ACHN (cell line): ENCODE data around the gene NOVA2.
"Not testable (repeated sequence)": the region's sequence is repeated elsewhere in the genome, so short reads cannot be mapped to it uniquely, and the experiment has no call there.

Source experiments
- DNase-seq: peaks from one replicate; pipeline ENCODE4 v3.0.0-alpha.2; 2015
- in situ Hi-C: cut with HindIII; loops from 2 replicates; pipeline ENCODE4 v1.10.0; 2017; ENCODE audit warnings: low sequenced_read_pairs, low pct_ligation_motif_present, low pct_unique_long_range_greater_than_20kb

Gene NOVA2

GRCh38 chr19:45902651-45903625 is 70.7 kb downstream of the NOVA2 start:
- in situ Hi-C loops = no loop called here
- DNase-seq = peak; percentile 94

GRCh38 chr19:45901912-45902650 is 71.6 kb downstream of the NOVA2 start, which contains the start of gene MYPOP:
TSS of gene MYPOP (minus strand) at chr19:45902613. CDS start at chr19:45901773, 840 bp downstream.
- in situ Hi-C loops = no loop called here
- no peak for DNase-seq

GRCh38 chr19:45901432-45901911 is 72.2 kb downstream of the NOVA2 start:
- in situ Hi-C loops = no loop called here
- no peak for DNase-seq

GRCh38 chr19:45900738-45901431 is 72.8 kb downstream of the NOVA2 start:
- in situ Hi-C loops = no loop called here
- DNase-seq = no peak

GRCh38 chr19:45899919-45900589 is 73.6 kb downstream of the NOVA2 start:
- in situ Hi-C loops = no loop called here
- DNase-seq = no peak

GRCh38 chr19:45899253-45899652 is 74.4 kb downstream of the NOVA2 start:
- no peak for DNase-seq
- in situ Hi-C loops = no loop called here

GRCh38 chr19:45897261-45897812 is 76.3 kb downstream of the NOVA2 start:
- DNase-seq = no peak
- in situ Hi-C loops = no loop called here

- in situ Hi-C loops, DNase-seq: not testable (repeated sequence)
Observed at GRCh38 chr19:45895983-45896599, 77.6 kb downstream of the NOVA2 start.

GRCh38 chr19:45895519-45895972 is 78.1 kb downstream of the NOVA2 start:
- in situ Hi-C loops = no loop called here
- DNase-seq = no peak

GRCh38 chr19:45890877-45891276 is 82.8 kb downstream of the NOVA2 start:
- DNase-seq = no peak
- in situ Hi-C loops = no loop called here

- in situ Hi-C loops = no loop called here
- DNase-seq = no peak
Observed at GRCh38 chr19:45889210-45889885, 84.3 kb downstream of the NOVA2 start.

- in situ Hi-C loops = no loop called here
- no peak for DNase-seq
Observed at GRCh38 chr19:45887200-45887710, 86.4 kb downstream of the NOVA2 start.

- peak; percentile 94 for DNase-seq
- in situ Hi-C loops = no loop called here
Observed at GRCh38 chr19:45886427-45887199, 87.1 kb downstream of the NOVA2 start.

- in situ Hi-C loops = no loop called here
- peak; percentile 92 for DNase-seq
Observed at GRCh38 chr19:45885556-45886426, 87.9 kb downstream of the NOVA2 start, which contains the start of gene IRF2BP1. TSS of gene IRF2BP1 (minus strand) at chr19:45886141. CDS start at chr19:45885774, 367 bp downstream.
